AG10803 (cell line): ENCODE measurements around the gene ABI3BP.

Experiments
- DNase-seq: peaks from one replicate; pipeline ENCODE4 v3.0.0; 2010; ENCODE audit warnings: low read depth
- H3K4me3 ChIP-seq: 2 replicates; pipeline ENCODE4 v1.5.1; 2011; ENCODE audit warnings: mild to moderate bottlenecking, low read length, control low read depth
- CTCF ChIP-seq: conservative IDR thresholded peaks from 2 replicates; pipeline ENCODE4 v1.5.1; 2011; ENCODE audit warnings: mild to moderate bottlenecking, low read length, control low read depth, inconsistent platforms

Gene ABI3BP

GRCh38 chr3:101009386-101009785, 16.2 kb upstream of the ABI3BP start:
- H3K4me3 ChIP-seq: no peak overlapping the region
- peak; percentile 26 for DNase-seq
- no peak for TF ChIP-seq CTCF

DNA sequence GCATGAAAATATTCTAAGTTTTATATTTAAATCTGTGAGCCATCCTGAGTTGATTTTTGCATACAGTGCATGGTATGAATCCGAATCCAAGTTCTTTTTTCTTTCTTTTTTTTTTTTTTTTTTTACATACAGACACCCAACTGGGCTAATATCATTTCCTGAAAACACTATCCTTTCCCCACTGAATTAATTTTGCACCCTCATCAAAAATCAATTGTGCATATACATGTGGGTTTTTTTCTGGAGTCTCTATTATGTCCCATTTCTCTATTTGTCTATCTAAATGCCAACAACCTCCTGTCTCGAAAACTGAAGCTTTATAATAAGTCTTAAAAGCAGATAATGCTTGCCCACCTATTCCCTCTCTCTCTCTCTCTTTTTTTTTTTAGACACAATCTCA, 5.9 kb upstream of the ABI3BP start:
- no peak overlapping the region for H3K4me3 ChIP-seq
- no peak for TF ChIP-seq CTCF

DNA sequence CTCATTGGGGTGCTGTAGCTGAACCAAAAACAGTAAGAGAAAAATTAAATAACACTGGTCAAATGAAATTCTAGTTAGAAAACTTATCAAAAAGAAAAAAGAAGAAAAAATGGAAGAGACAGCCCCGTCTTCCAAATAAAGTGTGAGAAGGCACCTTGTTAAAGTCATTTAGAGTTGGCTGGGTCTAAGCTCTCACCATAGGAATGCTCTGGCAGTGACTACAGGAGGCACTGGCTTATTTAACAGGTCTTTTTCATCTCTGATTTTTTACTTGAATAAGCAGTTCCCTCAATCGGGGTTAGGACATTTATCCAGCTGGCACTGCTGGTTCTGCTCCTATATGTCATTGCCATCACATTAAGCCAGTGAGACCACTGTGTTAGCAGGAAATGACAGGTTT, 1.6 kb upstream of the ABI3BP start:
- no peak overlapping the region for H3K4me3 ChIP-seq
- DNase-seq: no peak
- TF ChIP-seq CTCF: no peak

More for the DNA sequence above, 5.9 kb upstream of the ABI3BP start:
- DNase-seq: no peak

DNA sequence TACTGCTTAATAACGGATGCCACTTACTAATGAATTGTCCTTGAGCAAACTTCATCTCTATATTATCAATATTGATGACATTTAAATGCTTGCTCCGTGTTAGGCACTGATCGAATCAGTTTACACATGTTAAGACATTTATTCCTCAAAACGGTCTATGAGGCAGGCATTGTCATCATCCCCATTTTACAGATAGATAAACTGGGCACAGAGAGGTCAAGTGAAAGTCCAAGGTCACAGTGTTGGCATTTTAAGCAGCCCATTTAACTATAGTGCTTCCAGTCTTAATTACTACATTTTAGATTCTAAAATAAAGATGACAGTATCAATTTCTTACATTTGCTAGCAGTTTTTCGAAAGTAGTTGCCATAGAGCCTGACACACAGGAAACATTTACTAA, 966 bp upstream of the ABI3BP start:
- no peak overlapping the region for H3K4me3 ChIP-seq
- no peak for DNase-seq
- no peak for TF ChIP-seq CTCF

DNA sequence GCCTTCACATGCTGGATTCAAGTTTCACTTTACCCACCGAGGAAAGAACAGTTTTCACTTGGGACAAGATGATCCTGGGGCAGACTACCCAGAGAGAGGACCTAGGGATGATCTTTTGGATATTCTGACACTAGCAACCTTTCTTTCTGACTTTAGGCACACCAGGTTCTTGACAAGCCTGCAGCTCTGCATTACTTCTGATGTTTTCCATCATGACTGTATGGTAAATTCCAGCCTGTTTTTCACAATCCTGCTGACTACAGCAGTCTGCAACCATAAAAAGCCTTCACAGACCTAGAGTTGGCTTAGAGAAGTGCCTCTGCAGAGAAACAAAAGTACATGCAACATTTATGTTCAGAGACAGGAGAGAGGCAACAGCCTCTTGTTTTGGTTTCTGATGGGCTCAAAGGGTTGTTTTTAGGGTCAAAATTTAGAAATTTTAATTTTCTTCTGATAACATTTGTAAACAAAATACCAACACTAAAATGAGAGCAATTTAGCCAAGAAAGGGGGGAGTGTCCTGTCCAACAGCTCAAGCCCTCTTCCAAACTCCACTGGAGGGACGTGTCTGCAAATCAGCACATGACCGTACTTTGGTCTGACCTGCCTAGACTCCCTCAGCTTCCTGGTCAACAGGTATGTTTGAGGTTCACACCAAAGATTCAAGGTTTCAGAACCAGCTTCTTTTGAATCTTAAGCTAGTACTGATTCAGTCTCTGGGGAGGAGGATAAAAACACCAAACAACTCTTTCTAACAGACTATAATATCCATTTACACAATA, 799 bp downstream of the ABI3BP start:
- H3K4me3 ChIP-seq: peak overlapping the region; percentile 56
- TF ChIP-seq CTCF: no peak; the same call in 1 of the 2 replicates
- peak; percentile 62 for DNase-seq

GRCh38 chr3:100988080-100988479, 5.1 kb downstream of the ABI3BP start:
- no peak for TF ChIP-seq CTCF
- H3K4me3 ChIP-seq: no peak overlapping the region
- DNase-seq: no peak

DNA sequence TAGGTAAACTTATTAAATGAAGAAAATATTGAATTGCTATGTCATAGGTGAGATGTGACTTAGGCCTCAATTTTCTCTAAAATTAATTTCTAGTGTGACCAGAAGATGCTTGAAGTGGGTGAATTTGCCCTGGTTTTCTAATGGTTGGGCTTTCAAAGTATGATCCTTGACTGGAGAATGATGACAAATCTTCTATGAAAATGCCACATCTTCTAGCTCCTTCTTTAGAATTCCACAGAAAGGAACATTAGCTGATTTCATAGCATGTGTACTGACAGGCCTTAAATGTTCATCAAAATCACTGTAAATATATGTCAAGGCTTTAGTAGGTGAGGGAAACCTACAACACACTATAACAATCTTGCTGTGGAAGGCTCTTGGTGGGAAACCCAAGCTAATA, 8.9 kb downstream of the ABI3BP start:
- H3K4me3 ChIP-seq: no peak overlapping the region
- TF ChIP-seq CTCF: no peak
- DNase-seq: no peak
